H1 (cell line): ENCODE data around the gene STARD6. TPM values are rescaled to one million over a fixed set of nuclear protein-coding genes. Genes with fewer than 3 reads are reported as not detected.

ENCODE experiments used
- CHD2 ChIP-seq: IDR thresholded peaks from 2 replicates; pipeline ENCODE4 v1.6.1; 2012; ENCODE audit warnings: low read length, improper control_type of control experiment
- JUND ChIP-seq: IDR thresholded peaks from 2 replicates; pipeline ENCODE4 v1.6.1; 2011; ENCODE audit warnings: mild to moderate bottlenecking, improper control_type of control experiment, low read length
- RBBP5 ChIP-seq: IDR thresholded peaks from 2 replicates; pipeline ENCODE4 v1.7.1; 2012; ENCODE audit warnings: low read depth, mild to moderate bottlenecking, inconsistent platforms, low read length, moderate library complexity, borderline replicate concordance
- RFX5 ChIP-seq: IDR thresholded peaks from 2 replicates; pipeline ENCODE4 v1.6.1; 2011; ENCODE audit warnings: low read depth, low read length, improper control_type of control experiment, borderline replicate concordance
- RNF2 ChIP-seq: fragments of 200-900, 300-1000 bp; sonication (generic); IDR thresholded peaks from 2 replicates; pipeline ENCODE4 v1.7.1; 2016; ENCODE audit warnings: borderline replicate concordance, low read depth, mild to moderate bottlenecking, antibody characterized with exemption, low read length; ENCODE audit not compliant: poor library complexity, severe bottlenecking; ENCODE audit errors: missing control alignments
- SIRT6 ChIP-seq: IDR thresholded peaks from one replicate; pipeline ENCODE4 v1.7.1; 2012; ENCODE audit warnings: low read length, inconsistent platforms
- SUZ12 ChIP-seq: fragments of 200-600 bp; sonication (generic); IDR thresholded peaks from 2 replicates; pipeline ENCODE4 v1.6.1; 2012; ENCODE audit warnings: mild to moderate bottlenecking, inconsistent platforms, low read length, moderate library complexity, mixed read lengths
- polyA plus RNA-seq, 7 experiments: library from polyadenylated mRNA; depleted of rRNA in 3 of 7; stranded (reverse) in 5 of 7; unstranded in 2 of 7; fragments of >200 nt in 5 of 7; fragments of 200-250 nt in 2 of 7; gene quantifications; 1 replicate in 5 of 7; 2 replicates in 1 of 7; 4 replicates in 1 of 7; pipeline versions ENCODE4 v1.2.1 to v1.2.3, GENCODE V29; 2011 to 2013; ENCODE audit warnings: missing spikeins in 2 of 7, mixed read lengths in 2 of 7
- total RNA-seq: library from RNA; stranded (reverse); fragmentation: NEBNext Ultra II Directional; extraction: Animal tissue kit (Norgen Biotek cat#: 25700); gene quantifications from 2 replicates; pipeline ENCODE4 v1.2.1, GENCODE V29; 2021
- TF ChIP-seq, protein P1 (sequence below): fragments of 300-600 bp; sonication (generic); IDR thresholded peaks from 2 replicates; pipeline ENCODE4 v1.7.1; 2012; ENCODE audit warnings: low read length, moderate library complexity, mild to moderate bottlenecking, inconsistent platforms; ENCODE audit not compliant: insufficient replicate concordance
- TF ChIP-seq, protein P2 (sequence below): IDR thresholded peaks from 2 replicates; pipeline ENCODE4 v1.6.1; 2011; ENCODE audit warnings: low read length, improper control_type of control experiment

The STARD6 gene
- total and polyA plus RNA-seq, 2 of the 8 experiments (the other 6 are each of a cell fraction or from before 2014, with no cell fraction given) = not detected

DNA sequence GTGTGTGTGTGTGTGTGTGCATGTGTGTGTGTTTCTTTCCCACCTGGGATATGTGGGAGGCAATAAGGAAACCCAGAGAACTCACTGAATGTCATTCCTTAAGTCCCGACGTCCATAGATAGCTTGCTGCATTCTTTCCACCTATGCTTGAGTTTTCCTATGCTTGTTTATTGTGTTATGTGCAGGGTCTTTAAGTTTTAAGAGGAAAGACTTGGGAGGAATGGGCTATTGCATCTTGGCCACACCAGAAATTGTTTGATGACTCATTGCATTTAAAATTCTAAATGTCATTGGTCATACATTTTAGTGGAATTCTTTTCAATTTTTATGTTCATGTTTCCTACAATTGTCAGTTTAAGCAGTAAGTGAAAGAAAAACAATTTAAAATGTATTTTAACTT is 33.7 kb downstream of the STARD6 start (continued):
- TF ChIP-seq, protein P1, sequence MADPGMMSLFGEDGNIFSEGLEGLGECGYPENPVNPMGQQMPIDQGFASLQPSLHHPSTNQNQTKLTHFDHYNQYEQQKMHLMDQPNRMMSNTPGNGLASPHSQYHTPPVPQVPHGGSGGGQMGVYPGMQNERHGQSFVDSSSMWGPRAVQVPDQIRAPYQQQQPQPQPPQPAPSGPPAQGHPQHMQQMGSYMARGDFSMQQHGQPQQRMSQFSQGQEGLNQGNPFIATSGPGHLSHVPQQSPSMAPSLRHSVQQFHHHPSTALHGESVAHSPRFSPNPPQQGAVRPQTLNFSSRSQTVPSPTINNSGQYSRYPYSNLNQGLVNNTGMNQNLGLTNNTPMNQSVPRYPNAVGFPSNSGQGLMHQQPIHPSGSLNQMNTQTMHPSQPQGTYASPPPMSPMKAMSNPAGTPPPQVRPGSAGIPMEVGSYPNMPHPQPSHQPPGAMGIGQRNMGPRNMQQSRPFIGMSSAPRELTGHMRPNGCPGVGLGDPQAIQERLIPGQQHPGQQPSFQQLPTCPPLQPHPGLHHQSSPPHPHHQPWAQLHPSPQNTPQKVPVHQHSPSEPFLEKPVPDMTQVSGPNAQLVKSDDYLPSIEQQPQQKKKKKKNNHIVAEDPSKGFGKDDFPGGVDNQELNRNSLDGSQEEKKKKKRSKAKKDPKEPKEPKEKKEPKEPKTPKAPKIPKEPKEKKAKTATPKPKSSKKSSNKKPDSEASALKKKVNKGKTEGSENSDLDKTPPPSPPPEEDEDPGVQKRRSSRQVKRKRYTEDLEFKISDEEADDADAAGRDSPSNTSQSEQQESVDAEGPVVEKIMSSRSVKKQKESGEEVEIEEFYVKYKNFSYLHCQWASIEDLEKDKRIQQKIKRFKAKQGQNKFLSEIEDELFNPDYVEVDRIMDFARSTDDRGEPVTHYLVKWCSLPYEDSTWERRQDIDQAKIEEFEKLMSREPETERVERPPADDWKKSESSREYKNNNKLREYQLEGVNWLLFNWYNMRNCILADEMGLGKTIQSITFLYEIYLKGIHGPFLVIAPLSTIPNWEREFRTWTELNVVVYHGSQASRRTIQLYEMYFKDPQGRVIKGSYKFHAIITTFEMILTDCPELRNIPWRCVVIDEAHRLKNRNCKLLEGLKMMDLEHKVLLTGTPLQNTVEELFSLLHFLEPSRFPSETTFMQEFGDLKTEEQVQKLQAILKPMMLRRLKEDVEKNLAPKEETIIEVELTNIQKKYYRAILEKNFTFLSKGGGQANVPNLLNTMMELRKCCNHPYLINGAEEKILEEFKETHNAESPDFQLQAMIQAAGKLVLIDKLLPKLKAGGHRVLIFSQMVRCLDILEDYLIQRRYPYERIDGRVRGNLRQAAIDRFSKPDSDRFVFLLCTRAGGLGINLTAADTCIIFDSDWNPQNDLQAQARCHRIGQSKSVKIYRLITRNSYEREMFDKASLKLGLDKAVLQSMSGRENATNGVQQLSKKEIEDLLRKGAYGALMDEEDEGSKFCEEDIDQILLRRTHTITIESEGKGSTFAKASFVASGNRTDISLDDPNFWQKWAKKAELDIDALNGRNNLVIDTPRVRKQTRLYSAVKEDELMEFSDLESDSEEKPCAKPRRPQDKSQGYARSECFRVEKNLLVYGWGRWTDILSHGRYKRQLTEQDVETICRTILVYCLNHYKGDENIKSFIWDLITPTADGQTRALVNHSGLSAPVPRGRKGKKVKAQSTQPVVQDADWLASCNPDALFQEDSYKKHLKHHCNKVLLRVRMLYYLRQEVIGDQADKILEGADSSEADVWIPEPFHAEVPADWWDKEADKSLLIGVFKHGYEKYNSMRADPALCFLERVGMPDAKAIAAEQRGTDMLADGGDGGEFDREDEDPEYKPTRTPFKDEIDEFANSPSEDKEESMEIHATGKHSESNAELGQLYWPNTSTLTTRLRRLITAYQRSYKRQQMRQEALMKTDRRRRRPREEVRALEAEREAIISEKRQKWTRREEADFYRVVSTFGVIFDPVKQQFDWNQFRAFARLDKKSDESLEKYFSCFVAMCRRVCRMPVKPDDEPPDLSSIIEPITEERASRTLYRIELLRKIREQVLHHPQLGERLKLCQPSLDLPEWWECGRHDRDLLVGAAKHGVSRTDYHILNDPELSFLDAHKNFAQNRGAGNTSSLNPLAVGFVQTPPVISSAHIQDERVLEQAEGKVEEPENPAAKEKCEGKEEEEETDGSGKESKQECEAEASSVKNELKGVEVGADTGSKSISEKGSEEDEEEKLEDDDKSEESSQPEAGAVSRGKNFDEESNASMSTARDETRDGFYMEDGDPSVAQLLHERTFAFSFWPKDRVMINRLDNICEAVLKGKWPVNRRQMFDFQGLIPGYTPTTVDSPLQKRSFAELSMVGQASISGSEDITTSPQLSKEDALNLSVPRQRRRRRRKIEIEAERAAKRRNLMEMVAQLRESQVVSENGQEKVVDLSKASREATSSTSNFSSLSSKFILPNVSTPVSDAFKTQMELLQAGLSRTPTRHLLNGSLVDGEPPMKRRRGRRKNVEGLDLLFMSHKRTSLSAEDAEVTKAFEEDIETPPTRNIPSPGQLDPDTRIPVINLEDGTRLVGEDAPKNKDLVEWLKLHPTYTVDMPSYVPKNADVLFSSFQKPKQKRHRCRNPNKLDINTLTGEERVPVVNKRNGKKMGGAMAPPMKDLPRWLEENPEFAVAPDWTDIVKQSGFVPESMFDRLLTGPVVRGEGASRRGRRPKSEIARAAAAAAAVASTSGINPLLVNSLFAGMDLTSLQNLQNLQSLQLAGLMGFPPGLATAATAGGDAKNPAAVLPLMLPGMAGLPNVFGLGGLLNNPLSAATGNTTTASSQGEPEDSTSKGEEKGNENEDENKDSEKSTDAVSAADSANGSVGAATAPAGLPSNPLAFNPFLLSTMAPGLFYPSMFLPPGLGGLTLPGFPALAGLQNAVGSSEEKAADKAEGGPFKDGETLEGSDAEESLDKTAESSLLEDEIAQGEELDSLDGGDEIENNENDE = no peak
- TF ChIP-seq SIRT6 (no peak), JUND (no peak), RBBP5 (no peak), RNF2 (no peak), CHD2 (no peak), RFX5 (no peak), SUZ12 (no peak)
- TF ChIP-seq, protein P2, sequence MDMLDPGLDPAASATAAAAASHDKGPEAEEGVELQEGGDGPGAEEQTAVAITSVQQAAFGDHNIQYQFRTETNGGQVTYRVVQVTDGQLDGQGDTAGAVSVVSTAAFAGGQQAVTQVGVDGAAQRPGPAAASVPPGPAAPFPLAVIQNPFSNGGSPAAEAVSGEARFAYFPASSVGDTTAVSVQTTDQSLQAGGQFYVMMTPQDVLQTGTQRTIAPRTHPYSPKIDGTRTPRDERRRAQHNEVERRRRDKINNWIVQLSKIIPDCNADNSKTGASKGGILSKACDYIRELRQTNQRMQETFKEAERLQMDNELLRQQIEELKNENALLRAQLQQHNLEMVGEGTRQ = no peak
- TF ChIP-seq, all 59 proteins: peak for 0
